K562 (cell line): ENCODE data around the gene MEGF9. TPM values are rescaled to one million over a fixed set of nuclear protein-coding genes. Genes with fewer than 3 reads are reported as not detected.

Experiments
- ARID3B ChIP-seq: fragments of 250-450 bp; sonication (Bioruptor Pico); IDR thresholded peaks from 2 replicates; pipeline ENCODE4 v1.4.0; 2020; ENCODE audit warnings: borderline replicate concordance
- BRD4 ChIP-seq: fragments of 200-600 bp; sonication (generic); IDR thresholded peaks from 2 replicates; pipeline ENCODE4 v1.6.1; 2017; ENCODE audit warnings: inconsistent platforms
- GABPB1 ChIP-seq: sonication (generic); formaldehyde crosslinking; IDR thresholded peaks from 2 replicates; pipeline ENCODE4 v1.8.0; 2022; ENCODE audit warnings: mild to moderate bottlenecking, missing genetic modification reagents
- GATAD2A ChIP-seq: fragments of 450-650 bp; IDR thresholded peaks from 2 replicates; pipeline ENCODE4 v1.6.1; 2017
- HES1 ChIP-seq: fragments of 450-650 bp; IDR thresholded peaks from 2 replicates; pipeline ENCODE4 v1.6.1; 2016; ENCODE audit warnings: low read depth, mild to moderate bottlenecking, moderate library complexity
- HEY1 ChIP-seq: fragments of 250-450 bp; sonication (Bioruptor Pico); IDR thresholded peaks from 2 replicates; pipeline ENCODE4 v1.5.0; 2020; ENCODE audit warnings: mild to moderate bottlenecking, moderate library complexity, borderline replicate concordance
- KLF10 ChIP-seq: fragments of 250-450 bp; sonication (Bioruptor Pico); IDR thresholded peaks from 2 replicates; pipeline ENCODE4 v1.6.1; 2021; ENCODE audit warnings: matching md5 sums
- NONO ChIP-seq, 2 experiments: fragments of 200-400 bp in 1 of 2; fragments of 450-650 bp in 1 of 2; formaldehyde crosslinking in 1 of 2; IDR thresholded peaks; 2 replicates each; pipeline ENCODE4 v1.6.1; 2017; ENCODE audit warnings: low read depth in 2 of 2, mild to moderate bottlenecking in 2 of 2, moderate library complexity in 2 of 2, low read length in 1 of 2
- NR2C2 ChIP-seq, 2 experiments: fragments of 200-800 bp in 1 of 2; sonication (Bioruptor generic) in 1 of 2; sonication (generic) in 1 of 2; formaldehyde crosslinking in 1 of 2; IDR thresholded peaks; 2 replicates each; pipeline versions ENCODE4 v1.6.1 to v1.8.0; 2016 to 2022; ENCODE audit warnings: mild to moderate bottlenecking in 1 of 2, missing compliant biosample characterization in 1 of 2, missing genetic modification characterization in 1 of 2, missing genetic modification reagents in 1 of 2
- PHB2 ChIP-seq: fragments of 450-650 bp; IDR thresholded peaks from 2 replicates; pipeline ENCODE4 v1.6.1; 2017; ENCODE audit warnings: low read depth
- PRMT5 ChIP-seq: sonication (generic); formaldehyde crosslinking; IDR thresholded peaks from 2 replicates; pipeline ENCODE4 v1.5.0; 2020; ENCODE audit warnings: missing genetic modification reagents
- REST ChIP-seq, 2 experiments: fragments of 450-650 bp; formaldehyde crosslinking in 1 of 2; IDR thresholded peaks; 2 replicates each; pipeline versions ENCODE4 v1.4.0 to v1.6.1; 2014 to 2020; ENCODE audit warnings: mild to moderate bottlenecking in 2 of 2, borderline replicate concordance in 1 of 2, low read depth in 1 of 2
- SMC3 ChIP-seq: conservative IDR thresholded peaks from 2 replicates; pipeline ENCODE4 v1.6.1; 2011; ENCODE audit warnings: low read depth, low read length, improper control_type of control experiment; ENCODE audit not compliant: insufficient read depth
- TEAD1 ChIP-seq, 2 experiments: fragments of 450-650 bp in 1 of 2; sonication (generic) in 1 of 2; formaldehyde crosslinking; IDR thresholded peaks; 2 replicates each; pipeline versions ENCODE4 v1.4.0 to v1.8.0; 2020 to 2022; ENCODE audit warnings: mild to moderate bottlenecking in 2 of 2, missing genetic modification reagents in 1 of 2
- TRIM28 ChIP-seq: fragments of 450-650 bp; IDR thresholded peaks from 2 replicates; pipeline ENCODE4 v1.6.1; 2017
- XRCC5 ChIP-seq: fragments of 200-400 bp; formaldehyde crosslinking; IDR thresholded peaks from 2 replicates; pipeline ENCODE4 v1.6.1; 2017; ENCODE audit warnings: low read depth, mild to moderate bottlenecking, low read length
- ZNF695 ChIP-seq: fragments of 450-650 bp; formaldehyde crosslinking; IDR thresholded peaks from 2 replicates; pipeline ENCODE4 v1.4.0; 2020; ENCODE audit warnings: mild to moderate bottlenecking, moderate library complexity
- polyA plus RNA-seq, 8 experiments: library from polyadenylated mRNA; depleted of rRNA in 4 of 8; stranded (reverse) in 5 of 8; unstranded in 3 of 8; fragments of >200 nt; fragmentation: Nextera tagmentation in 2 of 8; fragmentation: Illumina TruSeq in 1 of 8; extraction: Ambion mirVana in 2 of 8; extraction: Trizol in 1 of 8; gene quantifications; 2 replicates each; pipeline versions ENCODE4 v1.2.1 to v1.2.3, GENCODE V29; 2011 to 2014; ENCODE audit warnings: inconsistent platforms in 1 of 8, missing spikeins in 1 of 8
- total RNA-seq, 7 experiments: library from RNA; depleted of rRNA in 6 of 7; stranded (reverse); fragments of >200 nt in 6 of 7; fragmentation: Illumina TruSeq in 2 of 7; extraction: Trizol in 2 of 7; gene quantifications; 2 replicates each; pipeline versions ENCODE4 v1.2.1 to v1.2.3, GENCODE V29; 2011 to 2021; ENCODE audit warnings: low replicate concordance in 1 of 7

MEGF9 gene
- total and polyA plus RNA-seq, 9 of the 15 experiments (the other 6 are each of a cell fraction or from before 2014, with no cell fraction given), result 2.1 to 6.2 (median 3.8) TPM

GRCh38 chr9:120580051-120580896, 134.0 kb downstream of the MEGF9 start, which contains the start of gene CDK5RAP2 (continued):
- TF ChIP-seq ARID3B, result no peak
- no peak for TF ChIP-seq NR2C2 (CRISPR knock-in tag; IDR thresholded peaks at IDR 0.05)
- peak; percentile 98 for TF ChIP-seq NR2C2 (tag; IDR thresholded peaks at IDR 0.05)
- TF ChIP-seq TRIM28, result no peak
- no peak for TF ChIP-seq ZNF695 (CRISPR knock-in tag)
- no peak for TF ChIP-seq HEY1
- no peak; the same call in 1 of the 2 replicates for TF ChIP-seq BRD4
- no peak for TF ChIP-seq GATAD2A
- peak; percentile 90 for TF ChIP-seq XRCC5
- TF ChIP-seq GABPB1 (CRISPR knock-in tag), result peak; percentile 57; the same call in 1 of the 2 replicates
- no peak for TF ChIP-seq PRMT5 (CRISPR knock-in tag)
- TF ChIP-seq NONO (IDR thresholded peaks at IDR 0.05; ENCODE audit: low read depth in 2 of 2, low read length in 1 of 2), result no peak
- 0 out of 2 replicates have a peak, but pooled peaks have one; percentile 41 for TF ChIP-seq HES1
- TF ChIP-seq SMC3, result no peak
- no peak for TF ChIP-seq PHB2
- TF ChIP-seq REST (IDR thresholded peaks at IDR 0.05; ENCODE audit: borderline replicate concordance), result no peak
- peak; percentile 79; the same call in 1 of the 2 replicates for TF ChIP-seq REST (CRISPR knock-in tag; IDR thresholded peaks at IDR 0.05; ENCODE audit: low read depth)
- no peak for TF ChIP-seq KLF10
- peak in 1 of 2 experiments; percentile 94; a peak in 3 of 4 replicates for TF ChIP-seq TEAD1 (CRISPR knock-in tag; IDR thresholded peaks at IDR 0.05)
